Ovary (tissue), 9 donors: ENCODE measurements around the gene MTX3. TPM values are rescaled to one million over a fixed set of nuclear protein-coding genes. Genes with fewer than 3 reads are reported as not detected.

Experiments
- DNase-seq, 5 donors: peaks; one replicate each; pipeline ENCODE4 v3.0.0-alpha.2; 2019 to 2020
- H3K27ac ChIP-seq, 2 donors: fragments of 200-600 bp; one replicate each; pipeline versions ENCODE4 v1.5.1 to v1.8.0; 2019 to 2022
- H3K27me3 ChIP-seq: fragments of 200-600 bp; one replicate; pipeline ENCODE4 v1.8.0; 2022
- H3K36me3 ChIP-seq: fragments of 200-600 bp; sonication (generic); one replicate; pipeline ENCODE4 v1.5.1; 2019
- H3K4me1 ChIP-seq: one replicate; pipeline ENCODE4 v1.8.1; 2013; ENCODE audit warnings: mild to moderate bottlenecking, moderate library complexity; ENCODE audit not compliant: insufficient read depth
- H3K4me3 ChIP-seq: fragments of 200-600 bp; sonication (generic); one replicate; pipeline ENCODE4 v1.5.1; 2017
- H3K9me3 ChIP-seq, 2 donors: fragments of 200-600 bp in 1 of 2; sonication (generic) in 1 of 2; one replicate each; pipeline versions ENCODE4 v1.5.1 to v1.8.1; 2013 to 2019; ENCODE audit warnings: mild to moderate bottlenecking in 1 of 2, moderate library complexity in 1 of 2
- EP300 ChIP-seq: sonication (generic); formaldehyde crosslinking; IDR thresholded peaks from one replicate; pipeline ENCODE4 v1.6.1; 2017; ENCODE audit warnings: antibody characterized with exemption
- POLR2A ChIP-seq: fragments of 450-650 bp; IDR thresholded peaks from one replicate; pipeline ENCODE4 v1.6.1; 2017; ENCODE audit warnings: antibody characterized with exemption, mild to moderate bottlenecking, moderate library complexity
- WGBS, 3 donors: extraction: QIAGEN DNeasy Blood & Tissue Kit in 1 of 3; methylation state at CpG; one replicate each; pipeline versions ENCODE4 v1.1.5 to v1.1.7; 2013 to 2017; 5-methylcytosine and 5-hydroxymethylcytosine counted together
- intact Hi-C, 4 donors: fragments of 100-400 bp; cut with DNase I; formaldehyde crosslinking; loops; one replicate each; pipeline versions ENCODE4 v1.11.0 to v1.15.1; 2022 to 2023
- polyA plus RNA-seq, 2 donors: library from polyadenylated mRNA; stranded (reverse); fragments of 200-250 nt in 1 of 2; fragments of 350-450 nt in 1 of 2; fragmentation: Illumina TruSeq in 1 of 2; extraction: RNeasy Lipid Tissue Mini Kit (QIAGEN cat#74804) in 1 of 2; gene quantifications; one replicate each; pipeline ENCODE4 v1.2.3, GENCODE V29; 2013 to 2014
- total RNA-seq, 7 donors: library from RNA; depleted of rRNA in 2 of 7; stranded (reverse); fragments of >200 nt in 2 of 7; fragmentation: NEBNext Ultra II Directional in 3 of 7; extraction: Animal tissue kit (Norgen Biotek cat#: 25700) in 3 of 7; gene quantifications; one replicate each; pipeline versions ENCODE4 v1.1.0 to v1.2.4, GENCODE V29; 2016 to 2023
- TF ChIP-seq, protein P1 (sequence below), 3 donors: fragments of 450-650 bp in 2 of 3; fragments of 200-600 bp in 1 of 3; IDR thresholded peaks; one replicate each; pipeline versions ENCODE4 v1.5.1 to v1.8.0; 2016 to 2022; ENCODE audit warnings: antibody characterized with exemption in 3 of 3, mild to moderate bottlenecking in 1 of 3
- donor health status: DM: no; HTN: no; CAD: no; lungs with moderate emphysema.
- donor health status: DM: no; HTN: no; CAD: no.
- donor health status: Bipolar disorder and iron deficiency.
- donor health status: DM: yes; HTN: yes; CAD: no.
- donor health status: DM: no; HTN: no; CAD: no.
- donor health status: DM: yes; HTN: yes; CAD: no.

The MTX3 gene
- total and polyA plus RNA-seq, 9 donors, result 8.2 to 24.3 (median 16.7) TPM

DNA sequence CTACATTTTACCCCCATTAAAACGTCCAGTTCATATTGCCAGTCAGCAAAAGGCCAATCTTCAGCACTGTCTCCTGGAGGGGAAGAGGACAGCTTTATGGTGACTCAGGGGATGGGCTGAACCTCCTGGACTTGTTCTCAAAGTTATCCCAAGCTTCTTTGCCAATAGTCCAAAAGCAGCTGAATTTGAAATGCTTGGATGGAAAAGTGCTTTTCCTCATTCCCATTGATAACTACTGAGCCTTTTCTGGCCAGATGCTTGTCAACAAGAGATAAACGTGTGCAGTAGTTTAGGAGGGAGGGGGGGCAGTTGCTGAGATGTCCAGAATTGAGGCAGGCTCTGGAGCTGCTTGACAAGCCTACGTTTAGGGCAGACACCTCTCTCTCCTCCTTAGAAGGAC, 43.5 kb downstream of the MTX3 start:
- TF ChIP-seq POLR2A (no peak), EP300 (no peak)
- TF ChIP-seq, protein P1, sequence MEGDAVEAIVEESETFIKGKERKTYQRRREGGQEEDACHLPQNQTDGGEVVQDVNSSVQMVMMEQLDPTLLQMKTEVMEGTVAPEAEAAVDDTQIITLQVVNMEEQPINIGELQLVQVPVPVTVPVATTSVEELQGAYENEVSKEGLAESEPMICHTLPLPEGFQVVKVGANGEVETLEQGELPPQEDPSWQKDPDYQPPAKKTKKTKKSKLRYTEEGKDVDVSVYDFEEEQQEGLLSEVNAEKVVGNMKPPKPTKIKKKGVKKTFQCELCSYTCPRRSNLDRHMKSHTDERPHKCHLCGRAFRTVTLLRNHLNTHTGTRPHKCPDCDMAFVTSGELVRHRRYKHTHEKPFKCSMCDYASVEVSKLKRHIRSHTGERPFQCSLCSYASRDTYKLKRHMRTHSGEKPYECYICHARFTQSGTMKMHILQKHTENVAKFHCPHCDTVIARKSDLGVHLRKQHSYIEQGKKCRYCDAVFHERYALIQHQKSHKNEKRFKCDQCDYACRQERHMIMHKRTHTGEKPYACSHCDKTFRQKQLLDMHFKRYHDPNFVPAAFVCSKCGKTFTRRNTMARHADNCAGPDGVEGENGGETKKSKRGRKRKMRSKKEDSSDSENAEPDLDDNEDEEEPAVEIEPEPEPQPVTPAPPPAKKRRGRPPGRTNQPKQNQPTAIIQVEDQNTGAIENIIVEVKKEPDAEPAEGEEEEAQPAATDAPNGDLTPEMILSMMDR (IDR thresholded peaks at IDR 0.05), result no peak
- H3K4me1 ChIP-seq, result no peaks in the 10 kb centered on the region
- no peak overlapping the region for H3K4me3 ChIP-seq
- intact Hi-C loops, result no loop called here
- WGBS, 3 donors, result 31 to 42% (median 38%) methylated on average over 3 of the region's 3 CpGs
- H3K9me3 ChIP-seq, result no peaks in the 10 kb centered on the region
- no peak overlapping the region for H3K27ac ChIP-seq
- DNase-seq, result no peak
- H3K36me3 ChIP-seq, result no peaks in the 10 kb centered on the region
- no peaks in the 10 kb centered on the region for H3K27me3 ChIP-seq

DNA sequence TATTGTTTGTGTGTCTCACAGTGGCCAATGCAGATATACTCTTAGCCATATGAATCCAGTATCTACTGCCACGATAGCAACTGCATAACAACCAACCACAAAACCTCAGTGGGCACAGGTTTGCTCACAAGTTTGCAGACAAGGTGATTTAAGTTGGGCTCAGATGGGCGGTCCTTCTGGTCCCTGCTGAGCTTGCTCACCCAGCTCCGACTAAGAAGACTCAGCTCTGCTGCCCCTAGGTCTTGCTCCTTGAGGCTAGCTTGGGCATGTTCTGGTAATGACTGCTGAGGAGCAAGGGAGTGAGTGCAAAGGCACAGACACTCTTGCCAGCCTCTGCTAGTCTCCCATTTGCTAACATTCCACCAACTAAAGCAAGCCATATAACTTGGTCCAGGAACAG, 52.6 kb downstream of the MTX3 start:
- Histone ChIP-seq H3K36me3 (no peaks in the 10 kb centered on the region), H3K4me3 (no peak overlapping the region), H3K4me1 (peaks cover 6% of the 10 kb centered on the region), H3K9me3 (no peaks in the 10 kb centered on the region), H3K27ac (no peak overlapping the region), H3K27me3 (no peaks in the 10 kb centered on the region)
- intact Hi-C loops, result no loop called here
- WGBS, 3 donors, result 89 to 97% (median 90%) methylated on average over 3 of the region's 3 CpGs
- TF ChIP-seq EP300 (no peak), POLR2A (no peak)
- TF ChIP-seq, protein P1 (IDR thresholded peaks at IDR 0.05), result no peak
- DNase-seq, result no peak

DNA sequence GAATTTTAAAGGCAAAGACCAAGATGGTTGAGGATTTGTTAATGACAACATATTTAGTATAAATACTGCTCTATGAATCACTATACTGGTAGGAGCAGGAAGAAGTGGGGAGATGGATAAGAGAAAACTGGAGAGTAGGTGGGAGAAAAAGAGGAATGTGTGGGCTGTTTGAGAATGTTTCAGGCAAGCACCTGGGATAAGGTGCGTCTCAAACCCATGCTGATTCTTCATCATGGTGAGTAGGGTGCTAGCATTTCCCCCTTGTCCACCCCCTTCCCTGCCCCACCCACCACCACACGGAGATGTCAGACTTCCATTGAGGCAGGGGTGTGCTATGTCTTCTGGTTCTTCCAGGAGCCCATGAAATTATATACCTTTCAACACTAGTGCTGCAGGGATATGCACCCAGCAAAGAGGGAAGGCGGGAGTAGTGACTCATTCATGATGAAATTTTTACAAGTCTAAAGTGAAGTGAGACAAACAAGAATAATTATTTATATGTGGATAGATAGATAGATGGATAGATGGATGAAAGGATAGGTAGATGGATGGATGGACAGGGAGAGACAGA, 54.3 kb downstream of the MTX3 start:
- 73 to 87% (median 81%) methylated on average over 3 of the region's 3 CpGs for WGBS, 3 donors
- intact Hi-C loops, result no loop called here
- H3K27ac ChIP-seq, result peak overlapping the region in 1 of 2 donors; percentile 33

DNA sequence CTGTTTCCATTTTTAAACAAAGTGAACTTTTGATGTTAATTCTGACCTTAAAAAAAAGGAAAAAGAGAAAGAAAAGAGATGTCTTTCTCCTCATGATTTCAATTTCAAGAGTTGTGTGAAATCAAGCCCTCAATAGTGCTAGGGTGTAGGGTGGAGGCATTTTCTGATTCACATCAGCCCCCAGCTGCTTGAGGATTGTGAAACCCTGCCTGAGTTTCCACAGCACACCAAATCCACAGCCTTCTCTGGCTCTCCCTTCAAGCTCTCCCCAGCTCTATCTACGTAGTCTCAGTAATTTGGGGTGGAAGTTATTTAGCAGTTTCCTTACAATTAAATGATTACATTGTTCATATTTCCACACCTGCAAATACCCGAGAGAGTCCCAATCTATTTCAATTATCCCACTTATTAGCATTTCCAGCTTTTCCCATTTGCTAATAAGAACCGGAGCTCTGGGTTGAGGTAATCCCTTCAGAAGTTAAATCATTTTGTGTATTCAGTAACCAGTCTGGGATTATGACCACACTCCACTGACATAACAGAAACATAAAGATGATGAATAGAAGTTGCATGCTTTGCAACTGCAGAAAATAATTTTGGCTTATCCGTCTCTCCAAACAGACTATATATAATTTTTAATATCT, 54.9 kb downstream of the MTX3 start:
- Histone ChIP-seq H3K4me1 (peaks cover 6% of the 10 kb centered on the region), H3K36me3 (no peaks in the 10 kb centered on the region), H3K4me3 (no peak overlapping the region), H3K27ac (peak overlapping the region in 1 of 2 donors; percentile 33), H3K27me3 (no peaks in the 10 kb centered on the region), H3K9me3 (no peaks in the 10 kb centered on the region)
- 16 to 22% (median 21%) methylated on average over 4 of the region's 4 CpGs for WGBS, 3 donors
- DNase-seq, result peak; percentile 33 to 56 (median 41)
- intact Hi-C loops, result no loop called here
- no peak for TF ChIP-seq POLR2A
- TF ChIP-seq, protein P1 (IDR thresholded peaks at IDR 0.05), result no peak
- no peak for TF ChIP-seq EP300

More for the DNA sequence above, 54.3 kb downstream of the MTX3 start:
- no peak for DNase-seq
- H3K36me3 ChIP-seq, result no peaks in the 10 kb centered on the region
- no peaks in the 10 kb centered on the region for H3K9me3 ChIP-seq
- peaks cover 6% of the 10 kb centered on the region for H3K4me1 ChIP-seq
- no peak for TF ChIP-seq POLR2A
- TF ChIP-seq, protein P1 (IDR thresholded peaks at IDR 0.05), result no peak
- no peak for TF ChIP-seq EP300
- H3K4me3 ChIP-seq, result no peak overlapping the region
- no peaks in the 10 kb centered on the region for H3K27me3 ChIP-seq
